ENCODE measurements around the gene HOXC10.
A peak's percentile ranks its signal among the peaks of the same experiment; 100 is the strongest.

Gene HOXC10

DNA sequence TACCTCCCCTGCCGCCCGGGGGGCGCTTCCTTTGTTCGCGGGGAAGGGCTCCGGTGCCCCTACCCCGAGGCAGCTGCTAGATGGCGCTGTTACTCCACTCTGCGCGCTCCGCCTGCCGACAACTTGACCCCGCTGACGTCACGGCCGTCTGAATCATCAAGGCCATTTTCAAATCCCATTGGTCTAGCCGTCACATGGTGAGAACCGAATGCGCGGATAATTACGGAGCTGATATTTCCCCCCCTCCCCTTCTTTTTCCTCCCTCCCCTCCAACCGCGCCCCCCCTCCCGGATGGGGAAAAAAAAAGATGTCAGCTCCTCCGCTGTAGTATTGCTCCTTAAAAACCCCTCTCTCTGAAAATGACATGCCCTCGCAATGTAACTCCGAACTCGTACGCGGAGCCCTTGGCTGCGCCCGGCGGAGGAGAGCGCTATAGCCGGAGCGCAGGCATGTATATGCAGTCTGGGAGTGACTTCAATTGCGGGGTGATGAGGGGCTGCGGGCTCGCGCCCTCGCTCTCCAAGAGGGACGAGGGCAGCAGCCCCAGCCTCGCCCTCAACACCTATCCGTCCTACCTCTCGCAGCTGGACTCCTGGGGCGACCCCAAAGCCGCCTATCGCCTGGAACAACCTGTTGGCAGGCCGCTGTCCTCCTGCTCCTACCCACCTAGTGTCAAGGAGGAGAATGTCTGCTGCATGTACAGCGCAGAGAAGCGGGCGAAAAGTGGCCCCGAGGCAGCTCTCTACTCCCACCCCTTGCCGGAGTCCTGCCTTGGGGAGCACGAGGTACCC is at the start of gene HOXC10:
TSS of gene HOXC10 (plus strand) at position 246 of the 791 bp plus-strand sequence. CDS start at position 360, 114 bp downstream.
- Mint-ChIP-seq H3K27me3 (peaks cover 100% of the 10 kb centered on the region), H3K4me3 (peak within 1 kb of the TSS; percentile 67 to 79), H3K9me3 (no peaks in the 10 kb centered on the region), H3K4me1 (peaks cover 66% of the 10 kb centered on the region), H3K27ac (no peak within 1 kb of the TSS)
- ATAC-seq (peak; percentile 75), DNase-seq (peak; percentile 86 to 89)

GRCh38 chr12:53935383-53936341 is 49.3 kb upstream of the HOXC10 start:
- DNase-seq (no peak), ATAC-seq (no peak)
- peak overlapping the region in 1 of 2 donors; percentile 44 for H3K27ac Mint-ChIP-seq
- H3K4me3 Mint-ChIP-seq: peak overlapping the region; percentile 56 to 76
- no peaks in the 10 kb centered on the region for H3K9me3 Mint-ChIP-seq
- H3K4me1 Mint-ChIP-seq: peaks cover 30% of the 10 kb centered on the region
- H3K27me3 Mint-ChIP-seq: peaks cover 98% of the 10 kb centered on the region

DNA sequence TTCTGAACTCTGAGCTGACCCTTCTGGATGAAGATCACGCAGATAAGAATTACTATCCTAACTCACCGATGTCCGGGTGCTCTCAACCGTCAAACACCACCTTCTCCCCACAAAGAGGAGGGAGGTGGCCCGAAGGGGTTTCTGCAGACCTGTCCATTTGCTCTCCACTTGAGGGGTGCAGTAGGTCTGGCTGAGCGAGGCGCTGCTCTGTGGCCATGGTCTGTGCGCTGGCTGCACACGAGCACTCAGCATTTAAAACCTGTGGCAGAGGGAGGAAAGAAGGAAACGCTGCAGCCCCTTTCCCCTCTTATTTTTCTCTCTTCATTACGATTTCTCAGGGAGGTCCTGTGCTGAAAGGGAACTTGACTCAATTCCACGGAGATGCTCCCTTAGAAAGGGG is 47.8 kb upstream of the HOXC10 start:
- ATAC-seq (no peak), DNase-seq (no peak)
- Mint-ChIP-seq H3K9me3 (no peaks in the 10 kb centered on the region), H3K4me3 (no peak overlapping the region), H3K27ac (no peak overlapping the region), H3K27me3 (peaks cover 100% of the 10 kb centered on the region), H3K4me1 (peaks cover 30% of the 10 kb centered on the region)

DNA sequence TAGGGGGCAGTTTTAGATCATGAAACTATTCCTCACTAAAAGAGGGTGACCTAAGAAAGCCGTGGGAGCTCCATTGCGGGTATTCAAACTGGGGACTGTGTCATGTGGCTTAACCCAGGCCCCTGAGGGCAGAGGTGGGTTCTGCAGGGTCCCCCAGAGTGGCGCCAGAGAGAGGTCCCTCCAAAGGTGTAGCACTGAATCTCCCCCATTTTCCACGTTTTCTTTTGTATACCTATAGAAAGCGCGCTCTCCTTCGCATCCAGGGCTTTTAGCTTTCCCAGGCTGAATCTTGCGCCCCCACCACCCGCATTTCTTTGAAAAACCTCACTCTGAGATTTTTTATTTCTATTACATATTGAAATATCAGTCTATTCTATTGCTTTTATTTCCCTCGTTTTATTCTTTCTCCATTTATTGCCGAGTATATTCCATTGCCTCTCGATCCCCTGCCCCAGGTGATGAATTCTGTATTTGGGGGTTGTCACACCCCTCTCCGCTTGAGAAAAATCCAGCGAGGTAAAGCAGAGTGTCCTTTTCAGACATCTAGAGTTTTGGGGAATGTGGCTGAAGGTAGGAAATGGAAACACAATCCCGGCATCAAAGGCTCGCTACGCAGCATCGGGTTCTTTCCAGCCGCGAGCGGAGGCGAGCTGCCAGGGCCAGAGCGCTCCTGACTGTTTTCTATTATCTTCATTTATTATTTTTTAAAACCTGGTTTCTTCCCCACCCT is 47.2 kb upstream of the HOXC10 start:
- no peaks in the 10 kb centered on the region for H3K9me3 Mint-ChIP-seq
- H3K27ac Mint-ChIP-seq: no peak overlapping the region
- no peak for ATAC-seq
- peaks cover 30% of the 10 kb centered on the region for H3K4me1 Mint-ChIP-seq
- peaks cover 100% of the 10 kb centered on the region for H3K27me3 Mint-ChIP-seq
- peak overlapping the region in 1 of 2 donors; percentile 68 for H3K4me3 Mint-ChIP-seq
- DNase-seq: no peak

GRCh38 chr12:53938326-53939140 is 46.4 kb upstream of the HOXC10 start, which contains the start of gene HOXC13:
HOXC13 (plus strand) TSS chr12:53938831; CDS start chr12:53938907, 76 bp downstream.
- ATAC-seq (peak; percentile 68), DNase-seq (peak in 1 of 2 donors; percentile 61)
- Mint-ChIP-seq H3K27me3 (peaks cover 100% of the 10 kb centered on the region), H3K27ac (no peak within 1 kb of the TSS), H3K4me1 (peaks cover 30% of the 10 kb centered on the region), H3K4me3 (peak within 1 kb of the TSS; percentile 56 to 68), H3K9me3 (no peaks in the 10 kb centered on the region)

GRCh38 chr12:53939141-53940108 is 45.5 kb upstream of the HOXC10 start:
- peak overlapping the region in 1 of 2 donors; percentile 18 for H3K4me3 Mint-ChIP-seq
- peaks cover 30% of the 10 kb centered on the region for H3K4me1 Mint-ChIP-seq
- peak overlapping the region in 1 of 2 donors; percentile 74 for H3K27ac Mint-ChIP-seq
- ATAC-seq (no peak), DNase-seq (no peak)
- no peaks in the 10 kb centered on the region for H3K9me3 Mint-ChIP-seq
- peaks cover 100% of the 10 kb centered on the region for H3K27me3 Mint-ChIP-seq

DNA sequence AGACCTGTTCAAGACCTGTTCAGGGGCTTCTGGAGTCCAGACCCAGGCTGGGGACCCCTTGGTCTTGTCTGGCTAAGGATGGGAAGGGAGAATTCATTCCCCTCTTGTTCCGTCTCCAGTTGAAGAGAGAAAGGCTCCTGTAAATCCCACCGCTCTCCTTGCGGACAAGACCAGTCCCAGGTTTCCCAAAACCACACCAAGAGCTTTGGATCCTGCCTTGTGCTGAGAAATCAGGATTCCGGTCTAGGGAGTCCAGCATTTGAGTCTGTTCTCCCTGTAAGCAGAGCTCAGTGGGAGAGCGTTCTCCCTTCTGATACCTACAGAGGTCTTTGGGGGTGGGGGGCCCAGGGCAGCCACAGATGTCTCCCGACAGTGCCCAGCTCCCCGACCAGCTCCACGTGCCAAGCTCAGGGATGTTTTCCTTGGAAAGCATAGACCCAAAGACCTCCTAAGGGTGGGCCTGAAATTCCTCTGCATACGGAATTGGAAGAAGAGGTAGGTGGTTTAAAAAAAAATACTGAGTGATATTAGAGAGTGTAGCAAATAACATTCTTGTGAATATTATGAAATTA is 44.4 kb upstream of the HOXC10 start:
- DNase-seq (no peak), ATAC-seq (no peak)
- H3K27ac Mint-ChIP-seq: no peak overlapping the region
- peaks cover 32% of the 10 kb centered on the region for H3K4me1 Mint-ChIP-seq
- peaks cover 100% of the 10 kb centered on the region for H3K27me3 Mint-ChIP-seq
- H3K4me3 Mint-ChIP-seq: no peak overlapping the region
- no peaks in the 10 kb centered on the region for H3K9me3 Mint-ChIP-seq

DNA sequence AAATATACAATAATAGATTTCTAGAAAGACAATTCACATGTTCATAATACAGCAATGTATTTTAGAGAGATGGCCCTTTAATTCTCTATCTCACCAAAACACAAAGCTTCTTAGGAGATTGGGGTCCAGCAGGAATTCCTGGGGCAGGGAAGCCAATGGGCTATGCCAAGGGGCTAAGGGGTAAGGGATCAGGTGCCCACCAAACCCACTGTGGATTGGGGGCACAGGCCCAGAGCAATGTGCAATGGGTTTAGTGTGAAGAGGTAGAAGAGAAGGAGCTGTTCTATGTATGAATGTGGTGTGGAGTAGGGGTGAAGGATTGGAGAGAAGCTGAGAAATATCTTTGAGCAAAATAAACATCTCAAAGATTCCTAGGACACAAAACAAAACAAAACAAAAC is 43.8 kb upstream of the HOXC10 start:
- ATAC-seq (no peak), DNase-seq (no peak)
- H3K27me3 Mint-ChIP-seq: peaks cover 100% of the 10 kb centered on the region
- no peak overlapping the region for H3K27ac Mint-ChIP-seq
- H3K4me3 Mint-ChIP-seq: no peak overlapping the region
- H3K4me1 Mint-ChIP-seq: peaks cover 25% of the 10 kb centered on the region
- no peaks in the 10 kb centered on the region for H3K9me3 Mint-ChIP-seq

GRCh38 chr12:53941750-53942149 is 43.2 kb upstream of the HOXC10 start:
- ATAC-seq: no peak
- Mint-ChIP-seq H3K9me3 (no peaks in the 10 kb centered on the region), H3K4me3 (no peak overlapping the region), H3K27ac (no peak overlapping the region), H3K27me3 (peaks cover 100% of the 10 kb centered on the region), H3K4me1 (peaks cover 24% of the 10 kb centered on the region)
- DNase-seq: no peak

GRCh38 chr12:53942467-53942997 is 42.4 kb upstream of the HOXC10 start:
- no peak overlapping the region for H3K4me3 Mint-ChIP-seq
- no peaks in the 10 kb centered on the region for H3K9me3 Mint-ChIP-seq
- H3K27me3 Mint-ChIP-seq: peaks cover 100% of the 10 kb centered on the region
- DNase-seq (no peak), ATAC-seq (no peak)
- no peak overlapping the region for H3K27ac Mint-ChIP-seq
- peaks cover 24% of the 10 kb centered on the region for H3K4me1 Mint-ChIP-seq

DNA sequence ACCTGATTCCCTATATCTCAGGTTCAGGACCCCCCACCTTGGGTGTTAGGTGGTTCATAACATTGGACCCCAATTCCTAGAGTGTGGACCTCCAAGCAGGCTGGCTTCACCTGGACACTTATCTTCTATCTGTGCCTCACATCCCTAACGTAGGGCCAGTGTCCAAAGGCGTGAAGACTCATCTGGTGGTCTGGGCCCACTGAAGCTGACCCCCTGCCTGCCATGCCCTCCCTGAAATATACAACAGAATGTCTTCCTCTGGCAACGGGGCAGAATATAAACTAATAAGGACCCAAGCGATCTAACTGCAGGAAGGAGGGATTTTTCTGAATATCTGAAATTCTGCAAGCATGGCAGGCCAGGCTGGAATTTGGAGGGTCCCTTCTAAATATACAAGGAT is 40.7 kb upstream of the HOXC10 start:
- H3K4me3 Mint-ChIP-seq: no peak overlapping the region

GRCh38 chr12:53944907-53945847 is 39.8 kb upstream of the HOXC10 start:
- peaks cover 8% of the 10 kb centered on the region for H3K4me1 Mint-ChIP-seq
- peaks cover 100% of the 10 kb centered on the region for H3K27me3 Mint-ChIP-seq
- no peaks in the 10 kb centered on the region for H3K9me3 Mint-ChIP-seq
- H3K27ac Mint-ChIP-seq: peak overlapping the region in 1 of 2 donors; percentile 78
- H3K4me3 Mint-ChIP-seq: peak overlapping the region in 1 of 2 donors; percentile 33
- DNase-seq (no peak), ATAC-seq (no peak)

More for the DNA sequence above, 40.7 kb upstream of the HOXC10 start:
- Mint-ChIP-seq H3K27me3 (peaks cover 100% of the 10 kb centered on the region), H3K4me1 (peaks cover 14% of the 10 kb centered on the region), H3K27ac (no peak overlapping the region), H3K9me3 (no peaks in the 10 kb centered on the region)
- DNase-seq (no peak), ATAC-seq (no peak)

All from stimulated activated naive CD8-positive, alpha-beta T cell treated with anti-CD3 and anti-CD28 coated beads, Interleukin-15, amount 100 ng/mL, for 72 hours (primary cell).